HG02798 (cell line): ENCODE measurements around the gene SUSD1.

ENCODE experiments used
- ATAC-seq: cut with Tn5 transposase; IDR thresholded peaks from one replicate; pipeline ENCODE4 v1.9.1; 2021; ENCODE audit warnings: mild to moderate bottlenecking; ENCODE audit not compliant: unreplicated experiment, poor library complexity

SUSD1 gene

GRCh38 chr9:112174222-112174964 lies 704 bp downstream of the SUSD1 start:
- ATAC-seq, result peak; percentile 92

DNA sequence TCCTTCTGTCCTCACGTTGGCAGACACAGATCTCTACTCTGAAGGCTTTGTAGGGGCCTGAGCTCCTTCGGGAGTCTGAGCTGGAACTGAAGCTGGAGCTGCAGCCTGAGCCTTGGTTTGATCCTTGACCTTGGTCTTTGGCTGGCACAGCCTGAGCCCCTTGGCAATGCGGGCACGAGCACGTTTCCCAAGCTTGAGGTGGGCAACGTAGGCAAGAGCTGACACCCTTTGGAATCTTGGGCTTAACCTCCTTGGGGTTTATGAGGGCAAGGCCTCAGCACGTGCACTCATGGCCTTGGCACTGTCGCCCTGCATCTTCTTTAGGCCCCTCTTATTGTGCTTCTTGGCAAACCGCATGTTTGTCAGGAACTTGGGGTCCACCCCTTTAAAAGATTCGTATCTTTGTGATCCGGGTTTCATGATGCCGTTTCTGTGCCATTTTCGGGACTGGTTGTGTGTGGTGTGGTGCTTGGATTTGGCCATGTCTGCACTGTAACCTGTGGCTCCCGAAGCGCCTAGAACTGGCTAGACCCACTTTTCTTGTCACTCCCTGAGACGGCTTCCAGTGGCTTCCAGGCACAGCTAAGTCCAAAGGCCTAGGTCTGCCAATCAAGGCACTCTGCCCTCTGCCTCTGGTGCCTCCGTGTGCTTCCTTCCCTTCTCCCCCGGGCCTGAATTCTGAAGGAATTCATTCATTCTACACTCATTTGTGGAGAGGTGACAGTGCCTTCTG lies 1.4 kb downstream of the SUSD1 start:
- ATAC-seq, result no peak

DNA sequence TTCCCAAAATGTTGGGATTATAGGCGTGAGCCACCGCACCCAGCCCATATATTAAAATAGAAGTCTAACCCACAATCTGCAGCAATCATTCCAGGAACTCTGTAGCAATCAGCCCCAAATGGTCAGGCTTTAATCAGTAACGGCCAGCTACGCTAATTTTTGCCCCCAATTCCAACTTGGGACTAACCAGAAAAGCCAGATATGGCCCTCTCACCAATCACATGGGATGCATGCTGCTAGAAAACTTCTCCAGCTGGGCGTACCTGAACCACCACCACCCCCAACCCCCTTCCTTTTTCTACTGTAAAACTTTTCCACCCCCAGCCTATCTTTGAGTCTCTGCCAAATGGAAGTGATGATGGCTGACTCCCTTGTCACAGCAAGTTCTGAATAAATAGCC lies 4.1 kb downstream of the SUSD1 start:
- ATAC-seq, result no peak

GRCh38 chr9:112170235-112170634 lies 4.9 kb downstream of the SUSD1 start:
- no peak for ATAC-seq

- ATAC-seq, result no peak
Observed at GRCh38 chr9:112169368-112169767, 5.7 kb downstream of the SUSD1 start.

GRCh38 chr9:112168197-112168596 lies 6.9 kb downstream of the SUSD1 start:
- no peak for ATAC-seq

DNA sequence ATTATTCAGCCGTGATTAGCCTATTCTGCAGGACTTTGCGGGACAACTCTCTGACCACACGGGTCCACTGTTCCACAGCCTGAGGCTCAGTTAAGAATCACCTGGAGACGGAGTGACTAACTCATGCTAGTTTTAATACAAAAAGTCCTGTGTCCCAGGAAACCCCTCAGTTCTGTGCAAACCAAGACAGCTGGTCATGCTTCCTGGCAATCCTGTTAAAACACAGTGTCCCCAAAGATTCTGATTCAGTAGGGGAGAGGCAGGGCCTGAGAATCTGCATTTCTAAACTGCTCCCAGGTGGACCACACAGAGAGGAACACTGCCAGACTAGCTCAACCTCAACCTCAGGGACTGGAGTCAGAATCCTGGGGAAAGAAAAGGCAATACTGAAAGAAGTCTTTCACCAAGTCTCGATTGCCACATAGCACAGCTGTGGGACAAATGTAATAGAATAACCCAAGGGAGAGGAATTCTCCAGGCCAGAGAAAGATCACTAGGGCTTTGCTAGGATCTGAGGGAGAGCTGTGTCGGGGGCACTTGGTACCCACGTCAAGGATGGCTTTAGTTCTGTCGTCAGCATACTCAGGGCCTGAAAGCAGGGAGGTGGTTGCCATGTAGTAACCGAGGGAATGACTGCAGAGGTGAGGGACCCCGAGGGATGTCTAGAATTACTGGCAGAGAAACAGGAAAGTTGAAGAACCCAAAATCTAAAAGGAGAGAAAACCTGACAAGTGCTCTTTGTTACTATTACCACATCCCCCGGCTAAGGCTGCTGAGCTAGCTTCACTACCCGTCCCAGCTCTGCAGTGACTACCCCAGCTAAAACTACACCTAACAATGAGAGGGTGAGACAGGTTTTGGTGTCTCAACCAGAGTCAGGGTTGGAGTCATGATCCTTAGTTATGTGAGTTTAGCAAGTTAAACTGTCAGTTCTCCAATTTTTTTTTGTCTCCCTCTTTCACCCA lies 8.6 kb downstream of the SUSD1 start:
- ATAC-seq, result no peak

GRCh38 chr9:112162621-112163413 lies 12.3 kb downstream of the SUSD1 start:
- ATAC-seq, result no peak

DNA sequence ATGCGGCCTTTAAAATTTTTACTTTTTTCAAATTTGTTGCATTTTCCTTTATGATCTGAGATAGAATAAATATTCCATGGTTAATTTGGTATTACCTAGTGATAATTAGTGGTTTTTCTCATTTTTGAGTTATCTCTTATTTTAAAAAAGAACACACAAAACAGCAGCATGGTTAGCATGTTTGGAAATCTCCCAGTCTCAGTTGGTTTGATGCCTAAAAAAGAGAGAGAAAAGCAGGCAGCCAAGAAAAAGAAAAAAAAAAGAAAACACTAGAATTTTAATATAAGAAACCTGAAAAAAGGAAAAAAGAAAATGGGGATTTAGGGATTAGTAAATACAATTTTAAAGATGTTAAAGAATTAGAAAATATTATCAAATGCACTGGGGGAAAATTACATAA lies 15.3 kb downstream of the SUSD1 start:
- ATAC-seq, result no peak

GRCh38 chr9:112158656-112159367 lies 16.3 kb downstream of the SUSD1 start:
- no peak for ATAC-seq

DNA sequence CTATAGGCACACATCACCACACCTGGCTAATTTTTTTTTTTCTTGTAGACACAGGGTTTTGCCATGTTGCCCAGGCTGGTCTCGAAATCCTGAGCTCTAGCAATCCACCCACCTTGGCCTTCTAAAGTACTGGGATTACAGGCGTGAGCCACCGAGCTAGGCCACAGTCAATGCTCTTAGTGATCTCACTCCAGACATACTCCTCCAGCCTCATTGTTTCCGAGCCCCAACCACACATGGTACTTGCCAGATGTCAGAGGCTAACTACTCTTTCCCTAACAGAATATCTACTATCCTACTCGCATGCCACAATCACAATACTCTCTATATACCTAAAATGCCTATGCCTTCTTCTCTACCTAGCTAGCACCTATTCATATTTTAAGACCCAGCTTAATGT lies 17.1 kb downstream of the SUSD1 start:
- ATAC-seq, result no peak

DNA sequence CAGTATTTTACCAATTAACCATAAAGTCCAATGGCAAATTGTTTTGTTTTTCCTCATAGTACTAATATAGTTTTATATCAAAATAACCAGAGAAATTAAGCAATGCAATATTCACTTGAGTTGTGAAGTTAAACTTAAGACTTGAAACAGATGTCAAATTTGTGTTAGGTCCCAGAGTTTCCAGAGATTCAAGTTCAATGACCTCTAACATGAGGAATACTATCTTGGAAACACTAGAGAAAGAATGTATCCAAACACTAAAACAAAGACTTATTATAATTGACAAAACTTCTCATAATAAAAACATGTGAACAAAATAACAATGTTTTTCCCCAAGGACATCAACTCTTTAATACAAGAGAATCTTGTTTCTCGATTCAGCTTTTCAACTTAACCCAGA lies 18.0 kb downstream of the SUSD1 start:
- no peak for ATAC-seq

DNA sequence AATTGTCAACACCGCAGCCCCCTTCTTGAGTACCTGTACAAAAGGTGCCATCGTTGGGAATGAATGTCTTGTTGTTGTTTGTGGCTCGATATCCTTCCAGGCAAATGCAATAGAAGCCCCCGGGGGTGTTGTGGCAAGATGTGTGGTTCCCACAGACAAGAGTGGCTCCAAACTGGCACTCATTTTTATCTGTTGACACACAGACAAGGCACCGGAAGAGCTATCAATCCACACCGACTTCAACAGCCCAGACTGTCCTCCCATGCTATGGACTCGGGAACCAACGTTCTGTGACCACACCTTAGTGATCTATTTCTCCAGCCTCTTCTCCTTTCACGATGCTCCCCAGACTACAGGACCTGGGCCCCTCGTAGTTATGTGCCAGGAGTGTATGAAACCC lies 25.9 kb downstream of the SUSD1 start:
- ATAC-seq, result no peak

DNA sequence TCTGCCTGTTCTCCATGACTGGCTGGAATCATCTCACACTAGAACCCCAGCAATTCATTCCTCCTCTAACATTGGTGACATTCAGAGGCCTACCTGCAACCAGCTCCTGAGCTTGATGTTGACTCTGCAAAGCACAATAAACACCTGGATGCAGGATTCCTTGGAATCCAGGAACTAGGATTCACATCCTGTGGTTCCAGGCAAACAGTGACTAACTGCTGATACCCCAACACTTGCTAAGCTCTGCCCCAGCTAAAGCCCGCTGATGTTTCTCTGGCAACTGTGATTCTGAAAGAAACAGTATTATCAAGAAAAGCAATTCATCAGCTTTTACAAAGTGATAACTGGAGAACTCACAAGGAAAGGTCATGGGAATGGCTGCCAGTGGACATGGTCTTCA lies 29.2 kb downstream of the SUSD1 start:
- ATAC-seq, result no peak

GRCh38 chr9:112144807-112145206 lies 30.3 kb downstream of the SUSD1 start:
- ATAC-seq, result no peak

GRCh38 chr9:112142420-112142819 lies 32.7 kb downstream of the SUSD1 start:
- ATAC-seq, result no peak

GRCh38 chr9:112140936-112141335 lies 34.2 kb downstream of the SUSD1 start:
- ATAC-seq, result no peak

DNA sequence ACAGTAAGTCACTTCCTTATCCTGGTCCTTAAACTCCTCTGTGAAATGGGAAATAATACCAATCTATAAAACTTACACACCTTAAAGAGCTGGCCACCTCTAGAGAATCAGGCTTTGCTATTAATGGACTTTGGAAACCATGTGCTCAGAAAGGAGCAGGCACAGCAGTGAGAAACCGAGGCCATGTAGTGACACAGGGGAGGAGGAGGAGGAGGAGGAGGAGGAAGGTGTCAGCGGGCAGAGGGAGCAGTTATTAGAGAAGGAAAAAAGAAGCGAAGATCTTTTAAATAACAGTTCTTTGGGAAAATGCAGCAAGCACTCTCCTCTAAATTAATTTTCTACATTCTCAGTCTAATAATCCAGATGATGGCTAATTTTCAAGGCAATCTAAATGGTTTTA lies 38.0 kb downstream of the SUSD1 start:
- no peak for ATAC-seq

- no peak for ATAC-seq
Observed at GRCh38 chr9:112135706-112136105, 39.4 kb downstream of the SUSD1 start.
